Endothelial cell of umbilical vein (primary cell): Measurements from ENCODE around the gene RPA1. TPM values are rescaled to one million over a fixed set of nuclear protein-coding genes. Genes with fewer than 3 reads are reported as not detected.

ENCODE experiments used
- BruUV-seq: library from RNA; stranded (reverse); fragments of 400-500 nt; replicated peaks from 2 replicates; lab custom pipeline; 2021; lab: Mats Ljungman, UMichigan
- CTCF ChIA-PET: fragments of 300-600, 350-600 bp; sonication (Branson Sonifier 250); formaldehyde crosslinking; loops from one replicate; lab custom pipeline; 2021; ENCODE audit warnings: antibody characterized with exemption, inconsistent platforms; lab: Charles Lee
- POLR2A ChIA-PET: fragments of 300-600, 350-600 bp; sonication (Branson Sonifier 250); formaldehyde crosslinking; loops from one replicate; lab custom pipeline; 2021; ENCODE audit warnings: antibody characterized with exemption, inconsistent platforms; lab: Charles Lee
- DNase-seq: peaks from one replicate; pipeline ENCODE4 v3.0.0-alpha.2; 2011; ENCODE audit warnings: low read depth, low spot score
- FAIRE-seq: peaks from 2 replicates; lab custom pipeline; 2011; peaks lifted over from hg19 to GRCh38; lab: Jason Lieb, UNC
- H2AFZ ChIP-seq: 2 replicates; pipeline ENCODE4 v1.6.0; 2012; ENCODE audit warnings: low read depth, low read length, control low read depth, inconsistent platforms
- H3K27ac ChIP-seq: 2 replicates; pipeline ENCODE4 v1.5.1; 2011; ENCODE audit warnings: low read depth, mild to moderate bottlenecking, control low read depth, low read length, moderate library complexity; ENCODE audit not compliant: insufficient read depth
- H3K27me3 ChIP-seq, 2 experiments: 2 replicates each; pipeline versions ENCODE4 v1.6.0 to v1.6.1; 2011; ENCODE audit warnings: low read length in 2 of 2, mixed read lengths in 1 of 2; ENCODE audit not compliant: control insufficient read depth in 2 of 2, insufficient read depth in 2 of 2
- H3K36me3 ChIP-seq, 2 experiments: 2 replicates in 1 of 2; 3 replicates in 1 of 2; pipeline ENCODE4 v1.5.1; 2011; ENCODE audit warnings: low read length in 2 of 2, mild to moderate bottlenecking in 1 of 2, moderate library complexity in 1 of 2; ENCODE audit not compliant: control insufficient read depth in 2 of 2, insufficient read depth in 2 of 2; ENCODE audit errors: extremely low read depth in 1 of 2
- H3K4me1 ChIP-seq: 3 replicates; pipeline ENCODE4 v1.5.1; 2011; ENCODE audit warnings: mild to moderate bottlenecking, low read length; ENCODE audit not compliant: control insufficient read depth, insufficient read depth; ENCODE audit errors: extremely low read depth
- H3K4me2 ChIP-seq: 2 replicates; pipeline ENCODE4 v1.6.1; 2011; ENCODE audit warnings: low read length, control low read depth, mixed read lengths; ENCODE audit not compliant: insufficient read depth
- H3K4me3 ChIP-seq, 3 experiments: fragments of 200-600 bp in 1 of 3; sonication (generic), shearing (Covaris generic) in 1 of 3; replicated peaks in 1 of 3; 2 replicates each; pipeline ENCODE4 v1.5.1; 2011 to 2016; ENCODE audit warnings: control low read depth in 3 of 3, low read length in 3 of 3, mild to moderate bottlenecking in 2 of 3, inconsistent platforms in 1 of 3, low read depth in 1 of 3, moderate library complexity in 1 of 3; ENCODE audit not compliant: insufficient read depth in 1 of 3
- H3K79me2 ChIP-seq: 2 replicates; pipeline ENCODE4 v1.6.0; 2012; ENCODE audit warnings: low read length, inconsistent platforms; ENCODE audit not compliant: control insufficient read depth, insufficient read depth
- H3K9ac ChIP-seq: replicated peaks from 2 replicates; pipeline ENCODE3; 2011; ENCODE audit warnings: low read length, control low read depth; ENCODE audit not compliant: insufficient read depth; ENCODE audit errors: extremely low read depth
- H3K9me1 ChIP-seq: replicated peaks from 3 replicates; pipeline ENCODE4 v1.6.0; 2011; ENCODE audit warnings: mild to moderate bottlenecking, low read length; ENCODE audit not compliant: control insufficient read depth, insufficient read depth; ENCODE audit errors: extremely low read depth
- H3K9me3 ChIP-seq: replicated peaks from 2 replicates; pipeline ENCODE4 v1.5.1; 2012; ENCODE audit warnings: low read length, inconsistent platforms; ENCODE audit not compliant: control insufficient read depth, insufficient read depth
- H4K20me1 ChIP-seq: replicated peaks from 2 replicates; pipeline ENCODE3; 2011; ENCODE audit warnings: mild to moderate bottlenecking, low read length; ENCODE audit not compliant: control insufficient read depth, insufficient read depth; ENCODE audit errors: extremely low read depth
- FOS ChIP-seq: IDR thresholded peaks from 2 replicates; pipeline ENCODE4 v1.6.1; 2011; ENCODE audit warnings: mild to moderate bottlenecking, low read length, moderate library complexity, borderline replicate concordance; ENCODE audit not compliant: insufficient read depth
- GATA2 ChIP-seq: IDR thresholded peaks from 2 replicates; pipeline ENCODE4 v1.7.0; 2011; ENCODE audit warnings: low read depth, mild to moderate bottlenecking, moderate library complexity, mixed read lengths, low read length; ENCODE audit not compliant: insufficient read length, insufficient read depth
- JUN ChIP-seq: IDR thresholded peaks from 2 replicates; pipeline ENCODE4 v1.6.1; 2011; ENCODE audit warnings: borderline replicate concordance, low read depth; ENCODE audit not compliant: insufficient read length, insufficient read depth
- POLR2AphosphoS5 ChIP-seq: IDR thresholded peaks from 2 replicates; pipeline ENCODE4 v1.6.1; 2012; ENCODE audit warnings: low read depth, mild to moderate bottlenecking, control low read depth, low read length, moderate library complexity; ENCODE audit not compliant: insufficient read depth
- dilution Hi-C: fragments of 300-500 bp; cut with MboI; formaldehyde crosslinking; loops from one replicate; pipeline ENCODE4 v1.15.0; 2019; ENCODE audit warnings: low sequenced_read_pairs; ENCODE audit not compliant: extremely low pct_ligation_motif_present
- intact Hi-C: fragments of 100-400 bp; cut with micrococcal nuclease; formaldehyde crosslinking; loops from one replicate; pipeline ENCODE4 v1.10.0; 2022
- polyA plus RNA-seq, 4 experiments: library from polyadenylated mRNA; depleted of rRNA in 3 of 4; stranded (reverse) in 3 of 4; unstranded in 1 of 4; fragments of >200 nt; gene quantifications; 2 replicates each; pipeline versions ENCODE4 v1.2.1 to v1.2.3, GENCODE V29; 2011 to 2012; ENCODE audit warnings: missing spikeins in 1 of 4
- total RNA-seq: library from RNA; stranded (reverse); gene quantifications from 2 replicates; pipeline ENCODE4 v1.2.3, GENCODE V29; 2021
- TF ChIP-seq, protein P1 (sequence below): IDR thresholded peaks from 2 replicates; pipeline ENCODE4 v1.6.1; 2011; ENCODE audit not compliant: insufficient read depth, insufficient read length

The RPA1 gene
- total and polyA plus RNA-seq, 2 donors (not counting 3 experiments of a cell fraction or from before 2014, with no cell fraction given) = 50.5 to 123 TPM

DNA sequence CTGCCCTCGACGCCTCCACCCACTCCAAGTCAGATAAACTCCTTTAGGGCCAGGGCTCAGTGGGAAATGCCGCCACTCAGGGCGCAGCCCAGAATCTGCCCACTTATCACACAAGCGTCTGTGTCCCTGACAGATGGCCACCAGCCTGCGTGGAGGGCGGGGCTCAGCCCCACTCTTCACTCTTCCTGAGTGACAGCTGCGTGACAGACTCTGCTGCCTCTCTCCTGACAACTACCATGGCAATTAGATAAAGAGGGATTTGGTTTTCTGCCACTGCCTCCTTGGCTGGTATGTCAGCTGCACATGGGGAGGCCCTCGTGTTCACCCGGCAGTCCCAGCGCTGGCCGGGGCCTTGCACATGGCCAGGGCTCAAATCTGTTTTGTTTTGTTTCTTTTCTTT is 99.2 kb downstream of the RPA1 start:
- intact Hi-C loops (no loop called here), dilution Hi-C loops (no loop called here)
- no peak for TF ChIP-seq GATA2
- Histone ChIP-seq H3K9ac (no peak overlapping the region), H2AFZ (no peak overlapping the region), H3K27me3 (no peaks in the 10 kb centered on the region), H3K4me1 (no peaks in the 10 kb centered on the region), H3K79me2 (no peaks in the 10 kb centered on the region), H3K27ac (no peak overlapping the region), H3K4me2 (no peak overlapping the region), H3K36me3 (no peaks in the 10 kb centered on the region), H3K9me1 (no peaks in the 10 kb centered on the region), H3K9me3 (no peaks in the 10 kb centered on the region), H3K4me3 (no peak overlapping the region), H4K20me1 (no peaks in the 10 kb centered on the region)
- POLR2A ChIA-PET = no interaction called here
- no peak for DNase-seq
- no peak for FAIRE-seq
- no TSS peak for BruUV-seq
- CTCF ChIA-PET = no interaction called here

DNA sequence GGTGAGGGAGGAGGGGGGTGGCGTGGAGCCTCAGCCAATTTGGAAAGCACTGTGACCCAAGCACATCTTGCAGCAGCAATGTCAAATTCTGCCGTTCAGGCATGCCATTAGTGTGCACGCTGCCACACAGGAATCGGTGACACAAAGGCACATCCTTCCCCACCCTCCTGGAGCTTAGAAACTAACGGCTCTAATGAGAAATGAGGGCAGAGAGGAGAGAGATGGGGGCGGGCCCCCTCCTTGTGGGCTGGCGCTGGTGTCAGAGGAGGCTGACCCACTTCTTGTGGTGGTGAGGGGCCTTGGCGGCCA is 100.5 kb downstream of the RPA1 start:
- Histone ChIP-seq H4K20me1 (no peaks in the 10 kb centered on the region), H2AFZ (no peak overlapping the region), H3K36me3 (no peaks in the 10 kb centered on the region), H3K9me3 (no peaks in the 10 kb centered on the region), H3K79me2 (no peaks in the 10 kb centered on the region), H3K4me1 (no peaks in the 10 kb centered on the region), H3K27me3 (no peaks in the 10 kb centered on the region), H3K9ac (no peak overlapping the region), H3K4me2 (no peak overlapping the region), H3K4me3 (no peak overlapping the region), H3K9me1 (no peaks in the 10 kb centered on the region), H3K27ac (no peak overlapping the region)
- ChIA-PET POLR2A (no interaction called here), CTCF (interaction anchor here (1.2 kb wide), 1 partner anchor 21 kb away, joined by 5 read pairs; no protein-coding TSS in a partner anchor)
- intact Hi-C loops (no loop called here), dilution Hi-C loops (no loop called here)
- TF ChIP-seq POLR2AphosphoS5 = no peak
- no peak for TF ChIP-seq FOS
- TF ChIP-seq, protein P1, sequence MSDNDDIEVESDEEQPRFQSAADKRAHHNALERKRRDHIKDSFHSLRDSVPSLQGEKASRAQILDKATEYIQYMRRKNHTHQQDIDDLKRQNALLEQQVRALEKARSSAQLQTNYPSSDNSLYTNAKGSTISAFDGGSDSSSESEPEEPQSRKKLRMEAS = no peak
- no peak for TF ChIP-seq JUN
- no TSS peak for BruUV-seq
- FAIRE-seq = no peak
- DNase-seq = no peak
